ENCODE data around the gene SLC25A34.

The SLC25A34 gene

GRCh38 chr1:15777909-15778707 lies 42.0 kb downstream of the SLC25A34 start:
- DNase-seq: no peak

- no peak for DNase-seq
Observed at GRCh38 chr1:15785683-15786082, 49.6 kb downstream of the SLC25A34 start.

GRCh38 chr1:15786581-15786980 lies 50.5 kb downstream of the SLC25A34 start:
- DNase-seq: peak; percentile 23

GRCh38 chr1:15788624-15789301 lies 52.7 kb downstream of the SLC25A34 start:
- DNase-seq: peak; percentile 41

All from fibroblast of upper back skin (primary cell).